Esophagus mucosa (tissue), 1 donor: Measurements from ENCODE around the gene MAMSTR. TPM values are rescaled to one million over a fixed set of nuclear protein-coding genes. Genes with fewer than 3 reads are reported as not detected.
A peak's percentile ranks its signal among the peaks of the same experiment; 100 is the strongest.
"Not testable (repeated sequence)": the region's sequence is repeated elsewhere in the genome, so short reads cannot be mapped to it uniquely, and the experiment has no call there.

ENCODE experiments used
- ATAC-seq: fragments of 200-7000 bp; cut with Tn5 transposase; one replicate; pipeline ENCODE4 v1.9.1; 2020
- total RNA-seq: library from RNA; stranded (reverse); gene quantifications from one replicate; pipeline ENCODE4 v1.2.4, GENCODE V29; 2023
- donor health status: DM: yes; HTN: yes; CAD: no.

Gene MAMSTR
- total RNA-seq, 1 donor from 2014 or later, result 0.56 TPM

DNA sequence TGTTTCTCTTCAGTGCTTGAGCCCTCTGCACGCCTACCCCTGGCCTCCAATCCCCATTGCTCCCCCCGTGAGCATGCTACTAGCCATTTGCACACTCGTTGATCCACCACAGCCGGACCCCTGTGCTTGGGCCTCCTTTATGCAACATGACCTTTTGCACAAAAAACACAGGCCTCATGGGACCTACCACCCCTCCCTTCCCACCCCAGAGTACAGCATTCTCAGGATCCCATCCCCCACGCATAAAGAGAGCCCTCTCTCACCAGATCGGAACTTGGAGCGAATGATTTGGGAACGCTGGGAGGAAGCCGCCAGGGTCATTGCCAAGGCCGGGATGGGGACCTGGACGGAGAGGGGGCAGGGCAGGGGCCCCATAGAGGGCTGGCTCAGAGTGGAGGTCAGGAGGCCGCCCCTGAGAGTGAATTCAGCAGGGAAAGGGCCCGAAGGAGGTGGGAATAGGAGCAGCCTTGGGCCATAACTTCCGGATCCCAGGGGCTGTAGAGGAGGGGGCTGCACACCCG lies 754 bp downstream of the MAMSTR start:
- ATAC-seq, result no peak

DNA sequence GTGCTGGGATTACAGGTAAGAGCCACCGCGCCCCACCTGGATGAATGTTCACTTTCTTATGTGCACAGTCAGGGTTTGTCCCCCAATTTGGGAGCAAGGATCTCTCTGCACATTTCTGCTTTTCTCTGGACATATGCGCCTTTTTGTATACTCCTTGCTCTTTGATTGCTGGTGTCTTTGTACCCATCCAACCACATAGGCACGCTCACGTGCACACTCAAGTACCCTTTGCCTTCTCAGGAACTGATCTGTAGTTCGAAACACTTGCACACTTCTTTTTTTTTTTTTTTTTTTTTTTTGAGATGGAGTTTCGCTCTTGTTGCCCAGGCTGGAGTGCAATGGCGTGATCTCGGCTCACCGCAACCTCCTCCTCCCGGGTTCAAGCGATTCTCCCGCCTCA lies 1.4 kb downstream of the MAMSTR start:
- ATAC-seq, result not testable (repeated sequence)

DNA sequence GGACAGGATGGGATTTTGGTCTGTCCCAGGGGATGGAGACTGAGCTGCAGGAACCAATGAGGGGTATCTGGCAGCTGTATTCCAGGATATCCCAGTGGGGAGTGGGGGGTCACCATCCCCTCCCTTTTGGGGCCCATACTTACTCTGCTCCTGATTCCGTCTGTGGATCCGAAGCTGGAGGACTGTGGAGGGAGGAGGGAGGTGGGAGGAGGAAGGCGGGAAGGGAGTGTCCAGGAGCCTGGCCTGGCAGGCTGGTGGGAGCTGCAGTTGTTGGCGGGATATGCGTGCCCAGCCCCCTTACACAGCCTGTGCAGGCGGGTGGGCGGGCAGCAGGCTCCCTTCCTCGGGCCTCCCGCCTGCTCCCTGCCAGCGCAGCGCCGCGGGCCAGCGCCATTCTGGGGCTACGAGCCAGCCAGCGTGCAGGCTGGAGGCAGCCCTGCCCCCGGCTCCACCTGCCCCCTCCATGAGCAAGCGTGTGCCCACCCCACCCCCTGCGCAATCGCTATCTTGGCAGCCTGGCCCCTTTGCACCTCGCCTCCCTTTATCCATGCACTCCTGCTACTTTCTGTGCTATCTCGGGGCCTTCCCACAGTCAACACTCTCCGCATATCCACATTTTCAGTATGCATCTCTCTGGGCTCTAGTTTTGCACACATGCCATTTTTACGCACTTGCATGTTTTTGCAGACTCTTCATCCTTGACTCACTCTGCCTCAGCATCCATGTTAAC lies 2.8 kb downstream of the MAMSTR start:
- ATAC-seq, result no peak

DNA sequence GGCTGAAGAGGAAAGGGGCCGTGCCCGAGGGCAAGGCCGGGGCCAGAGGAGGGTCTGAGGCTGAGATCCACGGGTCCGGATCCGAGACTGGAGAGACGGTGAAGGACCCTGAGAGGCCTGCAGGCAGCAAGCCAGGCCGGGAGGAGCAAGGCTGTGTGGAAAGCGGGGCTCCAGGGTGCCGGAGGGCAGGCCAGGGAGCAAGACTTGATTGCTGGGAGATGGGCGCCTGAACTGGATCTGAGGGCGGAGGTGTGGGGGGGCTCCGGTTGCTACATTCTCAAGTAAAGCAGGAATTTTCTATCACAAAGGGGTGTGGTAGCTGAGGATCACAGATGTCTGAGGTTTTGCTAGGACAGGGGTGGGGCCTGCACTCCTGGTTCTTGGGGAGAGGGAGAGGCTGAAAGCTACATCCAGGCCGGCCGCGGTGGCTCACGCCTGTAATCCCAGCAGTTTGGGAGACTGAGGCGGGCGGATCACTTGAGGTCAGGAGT lies 3.8 kb downstream of the MAMSTR start:
- no peak for ATAC-seq

DNA sequence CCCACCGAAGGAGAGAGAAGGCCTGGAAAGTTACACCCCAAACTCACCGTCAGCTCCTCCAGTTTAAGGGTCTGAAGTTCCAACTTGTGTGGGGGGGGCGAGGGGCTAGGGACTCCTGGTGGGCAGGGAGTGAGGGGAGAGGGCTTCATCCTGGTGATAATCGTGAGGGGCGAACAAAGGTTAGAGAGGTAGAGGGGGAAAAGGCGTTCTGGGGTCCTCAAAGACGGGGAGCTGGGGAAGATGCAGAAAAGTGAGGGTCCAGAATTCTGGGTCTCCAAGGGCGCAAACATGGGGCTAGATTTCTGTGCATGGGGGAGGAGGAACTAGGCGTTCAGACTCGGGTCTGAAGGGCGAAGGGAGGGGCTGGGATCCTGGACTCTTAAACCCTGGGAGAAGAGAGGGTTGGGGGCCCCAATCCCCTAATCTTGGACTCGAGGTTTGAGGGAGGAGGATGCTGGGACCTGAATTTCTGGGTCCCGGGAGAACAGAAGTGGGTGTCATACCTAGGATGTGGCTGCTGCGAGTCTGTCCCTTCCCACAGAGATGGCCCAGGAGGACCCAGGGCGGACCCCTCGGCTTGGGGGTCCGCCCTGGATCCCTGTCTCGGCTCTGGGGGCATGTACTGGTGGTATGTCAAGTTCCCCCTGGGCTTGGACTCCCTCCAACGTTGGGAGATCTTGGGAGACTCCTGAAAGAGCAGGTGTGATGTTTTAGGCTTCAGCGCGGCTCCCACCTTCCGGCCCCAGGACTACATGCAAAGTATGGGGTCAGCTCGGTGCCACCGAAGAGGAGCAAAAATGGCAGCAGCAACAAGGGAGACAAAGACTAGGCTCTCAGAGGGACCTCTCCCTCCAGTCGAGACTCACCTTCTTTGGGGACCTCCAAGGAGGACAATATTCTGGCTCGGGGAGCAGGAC lies 4.5 kb downstream of the MAMSTR start:
- no peak for ATAC-seq

DNA sequence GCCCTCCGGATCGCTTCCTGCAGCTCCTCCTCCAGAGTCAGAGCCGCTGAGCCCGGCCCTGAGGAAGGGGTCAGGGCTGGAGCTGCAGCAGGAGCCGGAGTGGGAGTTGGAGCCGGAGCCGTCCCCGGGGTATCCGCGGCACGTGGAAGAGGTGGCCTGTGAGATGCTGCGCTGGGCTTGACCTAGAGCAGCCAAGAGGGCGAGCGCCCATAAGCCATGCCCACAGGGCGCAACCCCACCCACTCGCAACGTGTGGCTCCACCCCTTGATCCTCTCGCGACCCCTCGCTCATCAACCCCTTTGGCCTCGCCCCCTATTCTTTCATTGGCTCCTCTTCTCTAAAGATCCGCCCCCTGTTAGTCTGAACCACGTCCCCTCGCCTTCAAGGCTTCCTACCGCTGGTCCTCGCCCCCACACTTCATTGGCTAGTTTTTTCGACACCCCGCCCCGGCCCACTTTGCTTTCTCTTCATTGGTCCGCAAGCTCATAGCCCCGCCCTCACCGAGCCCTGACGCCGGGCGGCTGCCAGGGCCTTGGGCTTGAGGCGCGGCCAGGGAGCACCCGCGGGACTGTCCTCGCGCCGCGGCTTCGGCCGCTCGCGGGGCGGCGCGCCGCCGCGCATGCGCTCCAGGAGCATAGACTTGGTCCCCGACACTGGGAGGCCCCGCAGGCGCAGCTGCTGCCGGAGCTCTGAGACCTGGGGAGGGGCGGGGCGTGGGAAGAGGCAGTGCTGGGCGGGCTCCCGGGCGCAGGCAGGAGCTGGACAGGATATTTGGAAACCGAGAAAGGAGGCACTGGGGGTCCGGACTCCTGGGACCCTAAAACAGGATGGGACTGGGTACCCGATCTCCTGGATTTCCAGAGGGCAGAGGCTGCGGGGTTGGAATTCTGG lies 5.4 kb downstream of the MAMSTR start:
- peak; percentile 92 for ATAC-seq

DNA sequence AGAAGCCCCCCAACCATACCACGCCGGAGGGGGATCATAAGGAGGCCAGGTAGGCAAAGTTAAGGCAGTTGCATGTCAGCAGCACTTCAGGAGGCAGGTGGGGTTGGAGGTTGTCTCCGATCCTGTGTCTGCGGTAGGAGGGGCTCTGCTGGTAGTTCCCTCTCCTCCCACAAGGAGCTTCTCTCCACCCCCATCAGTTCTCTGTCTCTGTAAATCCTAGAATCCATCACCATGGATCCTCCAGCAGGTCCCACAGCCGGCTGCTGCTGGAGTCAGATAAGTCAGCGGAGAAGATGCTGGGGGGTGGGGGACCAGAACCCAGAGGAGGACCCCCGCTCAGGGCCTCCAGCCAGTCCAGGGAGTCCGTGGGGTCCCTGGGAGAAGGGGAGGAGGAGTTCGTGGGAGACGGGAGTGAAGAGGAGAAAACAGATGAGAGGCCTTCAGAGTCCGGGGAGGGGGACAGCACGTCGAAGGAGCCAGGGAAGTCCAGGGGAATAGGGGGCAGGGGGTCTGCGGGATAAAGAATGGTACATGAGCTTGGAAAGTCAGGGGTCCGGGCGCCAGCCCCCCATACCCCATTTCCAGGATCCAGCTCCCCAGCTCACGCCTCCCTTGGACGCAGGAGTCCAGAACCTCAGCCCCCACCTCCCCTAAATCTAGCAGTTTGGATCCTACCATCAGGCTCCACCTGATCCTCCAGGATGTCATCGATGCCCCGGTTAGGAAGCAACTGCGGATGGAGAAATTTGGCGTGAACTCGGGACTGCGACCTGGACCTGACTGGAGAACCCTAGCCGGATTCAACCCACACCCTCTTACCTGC lies 6.3 kb downstream of the MAMSTR start:
- ATAC-seq, result no peak

DNA sequence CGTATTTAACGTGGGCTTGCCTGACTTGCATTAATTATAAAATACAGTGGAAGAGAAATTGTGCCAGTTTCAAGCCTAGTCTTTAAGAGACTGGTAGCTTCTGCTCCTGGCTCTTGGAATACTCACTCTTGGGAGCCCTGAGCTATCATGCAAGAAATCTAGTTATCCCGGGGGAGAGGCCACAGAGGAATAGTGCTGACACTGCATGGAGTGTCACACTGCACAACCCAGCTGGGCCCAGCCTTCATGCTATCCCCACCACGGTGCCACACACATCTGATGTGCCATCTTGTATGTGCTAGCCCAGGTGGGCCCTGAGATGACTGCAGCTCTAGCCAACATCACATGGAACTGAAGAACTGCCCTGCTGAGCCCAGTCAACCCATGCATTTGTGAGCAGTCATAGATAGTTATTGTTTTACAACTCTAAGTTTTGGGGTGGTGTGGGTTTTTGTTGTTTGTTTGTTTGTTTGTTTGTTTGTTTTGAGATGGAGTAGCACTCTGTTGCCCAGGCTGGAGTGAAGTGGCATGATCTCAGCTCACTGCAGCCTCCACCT lies 8.3 kb downstream of the MAMSTR start:
- no peak for ATAC-seq

DNA sequence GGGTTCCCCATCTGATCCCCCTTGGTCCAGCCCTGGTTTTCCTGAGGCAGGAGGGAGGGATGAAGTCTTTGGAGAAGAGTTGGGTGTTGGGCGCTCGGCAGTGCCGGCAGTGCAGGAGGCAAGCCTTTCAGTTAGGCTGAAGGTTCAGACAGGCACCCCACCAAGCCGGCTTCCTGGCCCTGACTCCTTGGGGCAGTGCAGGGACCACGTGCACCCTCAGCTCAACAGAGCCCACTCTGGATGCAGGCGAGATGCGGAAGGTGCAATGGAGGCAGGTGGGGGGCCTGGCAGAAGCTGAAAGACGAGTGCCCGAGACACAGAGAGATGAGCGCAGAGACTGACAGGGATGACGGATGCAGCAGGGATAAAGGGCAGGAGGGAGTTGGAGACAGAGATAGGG lies 11.1 kb downstream of the MAMSTR start:
- peak; percentile 2 for ATAC-seq

DNA sequence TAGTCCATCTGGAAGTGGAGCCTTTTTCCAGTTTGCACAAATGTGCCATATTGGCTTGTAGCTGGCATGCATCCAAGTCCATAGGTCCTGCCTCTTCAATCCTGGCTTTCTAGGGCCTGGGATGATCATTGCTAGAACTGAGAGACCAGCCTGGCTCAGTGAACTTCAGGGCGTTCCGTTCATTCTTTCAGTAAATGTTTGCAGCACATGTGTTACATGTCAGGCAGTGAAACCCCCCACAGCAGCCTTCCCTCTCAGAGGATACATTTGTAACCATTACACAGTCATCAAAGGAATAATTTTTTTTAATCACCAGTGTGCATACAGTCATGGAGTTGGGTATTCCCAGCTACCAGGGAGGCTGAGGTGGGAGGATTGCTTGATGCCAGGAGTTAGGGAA lies 14.1 kb downstream of the MAMSTR start:
- no peak for ATAC-seq

DNA sequence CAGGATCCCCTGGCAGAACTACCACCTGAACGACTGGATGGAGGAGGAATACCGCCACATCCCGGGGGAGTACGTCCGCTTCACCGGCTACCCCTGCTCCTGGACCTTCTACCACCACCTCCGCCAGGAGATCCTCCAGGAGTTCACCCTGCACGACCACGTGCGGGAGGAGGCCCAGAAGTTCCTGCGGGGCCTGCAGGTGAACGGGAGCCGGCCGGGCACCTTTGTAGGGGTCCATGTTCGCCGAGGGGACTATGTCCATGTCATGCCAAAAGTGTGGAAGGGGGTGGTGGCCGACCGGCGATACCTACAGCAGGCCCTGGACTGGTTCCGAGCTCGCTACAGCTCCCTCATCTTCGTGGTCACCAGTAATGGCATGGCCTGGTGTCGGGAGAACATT lies 16.2 kb downstream of the MAMSTR start:
- no peak for ATAC-seq

DNA sequence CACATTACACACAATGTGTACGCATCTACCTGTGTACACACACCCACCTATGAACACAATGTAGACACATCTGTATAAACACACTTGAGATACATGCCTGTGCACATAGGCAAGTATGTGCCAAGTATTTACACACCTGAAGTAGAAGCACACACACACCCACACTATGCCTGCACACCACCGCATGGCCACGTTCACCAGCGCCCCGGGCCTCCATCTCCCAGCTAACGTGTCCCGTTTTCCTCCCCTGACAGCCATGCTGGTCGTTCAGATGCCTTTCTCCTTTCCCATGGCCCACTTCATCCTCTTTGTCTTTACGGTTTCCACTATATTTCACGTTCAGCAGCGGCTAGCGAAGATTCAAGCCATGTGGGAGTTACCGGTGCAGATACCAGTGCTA lies 16.8 kb downstream of the MAMSTR start:
- ATAC-seq, result no peak

DNA sequence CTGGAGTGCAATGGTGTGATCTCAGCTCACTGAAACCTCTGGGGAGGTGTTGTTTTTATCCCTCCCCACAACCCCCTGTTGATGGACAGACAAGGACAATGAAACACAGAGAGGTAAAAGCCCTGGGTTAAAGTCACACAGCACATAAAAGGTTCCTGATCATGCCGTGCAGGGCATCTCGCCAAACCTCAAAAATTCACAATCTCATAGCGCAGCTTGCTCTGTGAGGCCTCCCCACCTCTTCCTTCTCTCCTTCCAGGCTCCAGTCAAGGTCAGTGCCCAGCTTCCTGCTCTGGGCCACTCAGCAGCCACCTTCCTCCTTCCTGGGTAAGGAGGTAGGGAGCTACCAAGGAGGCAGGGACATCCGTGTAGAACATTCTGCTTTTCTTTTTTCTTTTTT lies 21.5 kb downstream of the MAMSTR start:
- ATAC-seq, result peak; percentile 20

DNA sequence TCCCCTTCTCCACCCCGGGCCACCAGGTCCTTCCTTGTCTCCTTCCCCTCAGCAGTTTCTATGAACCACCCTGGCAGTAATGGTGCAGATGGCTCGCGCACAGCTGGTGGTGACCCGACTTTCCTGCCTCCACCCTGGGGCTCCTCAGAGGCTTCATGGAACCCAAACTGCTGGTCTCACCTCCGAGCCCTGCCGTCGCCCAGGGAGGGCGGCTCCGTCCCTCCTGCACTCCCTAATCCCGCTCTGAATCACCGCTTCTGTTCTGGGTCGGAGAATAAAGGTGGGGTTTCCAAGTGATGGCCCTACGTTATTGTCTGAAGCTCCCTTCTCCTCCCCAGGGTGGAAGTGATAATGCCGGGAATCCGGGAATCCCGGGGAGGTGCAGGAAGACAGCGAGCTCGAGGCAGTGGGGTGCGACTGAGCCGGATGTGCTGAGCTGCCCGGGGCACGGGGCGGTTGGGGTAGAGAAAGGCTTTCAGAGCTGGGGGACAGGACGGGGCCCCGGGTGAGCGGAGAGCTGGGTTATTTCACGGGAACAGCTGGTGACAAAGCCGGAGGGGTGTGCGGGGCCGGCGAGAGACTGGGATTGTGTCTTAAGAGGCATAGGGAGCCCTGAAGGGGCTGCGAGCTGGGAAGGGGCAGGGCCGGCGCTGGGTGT lies 23.0 kb downstream of the MAMSTR start:
- ATAC-seq, result peak; percentile 83

DNA sequence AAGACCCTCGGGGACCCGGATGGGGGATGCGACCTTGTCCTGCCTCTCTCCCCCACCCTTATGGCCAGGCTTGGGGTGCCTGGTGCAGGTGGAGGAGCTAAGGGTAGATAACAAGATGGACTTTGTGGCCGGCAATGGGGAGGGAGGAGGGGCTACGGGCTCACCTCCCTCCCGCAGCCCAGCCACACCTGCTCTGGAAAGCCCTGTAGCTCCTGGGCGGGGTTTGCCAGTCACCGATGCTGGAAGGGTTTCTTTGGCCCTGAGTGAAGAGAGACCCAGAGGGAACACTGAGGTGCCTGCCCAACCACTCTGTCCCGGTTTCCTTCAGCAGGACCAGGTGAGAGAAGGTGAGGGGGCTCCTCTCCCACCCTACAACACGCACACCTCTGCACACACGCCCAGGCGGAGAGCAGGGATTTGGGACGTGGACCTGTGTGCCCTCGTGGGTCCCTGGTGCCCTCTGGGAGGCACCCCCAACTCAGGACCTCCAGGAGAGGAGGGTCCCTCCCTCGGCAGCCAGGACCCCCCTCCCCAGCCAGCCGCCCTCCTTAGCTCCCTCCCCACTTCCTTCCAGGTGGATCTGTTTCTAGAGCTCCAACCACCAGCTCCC lies 23.7 kb downstream of the MAMSTR start, which contains the start of gene FUT2:
Gene FUT2 (plus strand): TSS at position 229 of the 610 bp plus-strand sequence. CDS start 6,986 bp downstream, outside the sequence.
- peak; percentile 79 for ATAC-seq

DNA sequence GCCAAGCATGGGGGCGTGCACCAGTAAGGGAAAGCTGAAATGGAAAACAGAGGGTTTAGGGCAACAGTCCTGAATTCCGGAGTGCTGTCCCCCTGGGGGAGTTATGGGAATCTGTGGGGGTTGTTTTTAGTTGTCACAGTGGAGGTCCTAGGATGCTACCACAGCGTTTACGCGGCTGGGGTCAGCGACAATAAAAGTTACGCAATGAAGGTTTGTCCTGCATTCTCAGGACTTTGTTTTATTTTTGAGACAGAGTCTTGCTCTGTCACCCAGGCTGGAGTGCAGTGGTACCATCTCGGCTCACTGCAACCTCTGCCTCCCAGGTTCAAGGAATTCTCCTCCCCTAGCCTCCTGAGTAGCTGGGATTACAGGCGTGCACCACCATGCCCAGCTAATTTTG lies 25.9 kb downstream of the MAMSTR start:
- ATAC-seq, result not testable (repeated sequence)

DNA sequence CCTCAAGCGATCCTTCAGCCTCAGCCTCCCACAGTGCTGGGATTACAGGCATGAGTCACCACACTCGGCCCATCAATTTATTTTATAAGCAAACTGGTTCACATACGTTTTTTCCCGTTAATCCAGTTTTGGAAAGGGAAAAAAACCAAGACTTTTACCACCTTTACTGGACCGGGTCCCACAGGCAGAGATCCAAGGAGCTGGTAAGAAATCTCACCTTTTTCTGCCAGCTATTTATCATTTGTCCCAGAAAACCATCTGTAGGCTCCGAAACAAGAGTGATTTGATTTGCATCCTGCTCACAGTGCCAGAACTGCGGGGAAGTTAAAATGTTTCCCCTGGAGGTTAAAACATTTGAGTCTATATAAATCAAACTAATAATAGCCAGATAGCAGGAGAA lies 30.1 kb downstream of the MAMSTR start:
- no peak for ATAC-seq

DNA sequence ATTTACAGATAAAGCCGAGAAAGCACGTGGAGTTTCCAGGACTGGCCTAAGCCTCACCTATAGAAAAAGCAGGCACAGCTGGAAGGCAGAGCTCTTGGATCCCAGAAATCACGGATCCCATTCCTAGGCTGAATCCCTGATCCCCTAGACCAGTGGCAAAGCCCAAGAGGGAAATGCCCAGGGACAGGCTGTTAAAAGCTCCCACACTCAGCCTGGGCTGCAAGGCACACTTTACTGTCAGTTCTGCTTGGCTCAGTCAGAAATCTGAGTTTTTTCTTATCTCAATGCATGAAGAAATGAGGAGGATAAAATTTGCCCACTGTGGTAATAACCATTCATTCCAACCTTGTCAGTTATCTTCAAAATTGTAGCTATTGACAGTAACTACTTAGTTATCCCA lies 31.7 kb downstream of the MAMSTR start:
- no peak for ATAC-seq

DNA sequence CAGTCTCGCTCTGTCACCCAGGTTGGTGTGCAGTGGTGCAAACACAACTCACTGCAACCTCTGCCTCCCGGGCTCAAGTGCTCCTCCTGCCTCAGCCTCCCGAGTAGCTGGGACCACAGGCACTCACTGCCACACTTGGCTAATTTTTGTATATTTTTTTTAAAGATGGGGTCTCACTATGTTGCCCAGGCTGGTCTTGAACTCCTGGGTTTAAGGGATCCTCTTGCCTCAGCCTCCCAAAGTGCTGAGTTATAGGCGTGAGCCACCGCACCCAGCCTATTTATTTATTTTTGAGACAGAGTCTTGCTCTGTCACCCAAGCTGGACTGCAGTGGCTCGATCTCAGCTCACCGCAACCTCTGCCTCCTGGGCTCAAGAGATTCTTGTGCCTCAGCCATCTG lies 32.9 kb downstream of the MAMSTR start:
- ATAC-seq, result not testable (repeated sequence)

DNA sequence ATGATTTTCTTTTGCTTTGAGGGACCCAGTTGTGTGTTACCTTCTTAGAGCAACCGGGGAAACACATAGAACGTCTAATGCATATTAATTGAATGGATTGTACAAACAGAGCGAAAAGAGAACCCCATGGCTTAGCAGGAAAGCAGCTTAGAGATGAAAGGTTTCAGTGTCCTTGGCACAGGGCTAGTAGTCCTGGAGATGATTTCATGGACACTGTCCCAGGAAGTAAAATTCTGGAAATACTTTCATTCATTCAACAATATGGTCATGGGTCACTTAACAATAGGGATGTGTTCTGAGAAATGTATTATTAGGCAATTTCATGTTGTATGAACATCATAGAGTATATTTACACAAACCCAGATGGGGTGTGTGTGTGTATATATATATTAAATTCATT lies 33.4 kb downstream of the MAMSTR start:
- peak; percentile 20 for ATAC-seq
